Measurements from ENCODE around the gene TBX3. TPM values are rescaled to one million over a fixed set of nuclear protein-coding genes. Genes with fewer than 3 reads are reported as not detected.
A peak's percentile ranks its signal among the peaks of the same experiment; 100 is the strongest.

Gene TBX3
- total RNA-seq, 1 donor from 2014 or later, result 16.3 TPM

GRCh38 chr12:114679452-114679875 lies 4.5 kb downstream of the TBX3 start:
- peaks cover 31% of the 10 kb centered on the region for H3K4me1 Mint-ChIP-seq (ENCODE audit: low read depth)
- H3K4me3 Mint-ChIP-seq (ENCODE audit: low read depth), result peak overlapping the region; percentile 84
- no peaks in the 10 kb centered on the region for H3K9me3 Mint-ChIP-seq (ENCODE audit: low read depth)
- TF ChIP-seq, protein P1, sequence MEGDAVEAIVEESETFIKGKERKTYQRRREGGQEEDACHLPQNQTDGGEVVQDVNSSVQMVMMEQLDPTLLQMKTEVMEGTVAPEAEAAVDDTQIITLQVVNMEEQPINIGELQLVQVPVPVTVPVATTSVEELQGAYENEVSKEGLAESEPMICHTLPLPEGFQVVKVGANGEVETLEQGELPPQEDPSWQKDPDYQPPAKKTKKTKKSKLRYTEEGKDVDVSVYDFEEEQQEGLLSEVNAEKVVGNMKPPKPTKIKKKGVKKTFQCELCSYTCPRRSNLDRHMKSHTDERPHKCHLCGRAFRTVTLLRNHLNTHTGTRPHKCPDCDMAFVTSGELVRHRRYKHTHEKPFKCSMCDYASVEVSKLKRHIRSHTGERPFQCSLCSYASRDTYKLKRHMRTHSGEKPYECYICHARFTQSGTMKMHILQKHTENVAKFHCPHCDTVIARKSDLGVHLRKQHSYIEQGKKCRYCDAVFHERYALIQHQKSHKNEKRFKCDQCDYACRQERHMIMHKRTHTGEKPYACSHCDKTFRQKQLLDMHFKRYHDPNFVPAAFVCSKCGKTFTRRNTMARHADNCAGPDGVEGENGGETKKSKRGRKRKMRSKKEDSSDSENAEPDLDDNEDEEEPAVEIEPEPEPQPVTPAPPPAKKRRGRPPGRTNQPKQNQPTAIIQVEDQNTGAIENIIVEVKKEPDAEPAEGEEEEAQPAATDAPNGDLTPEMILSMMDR (IDR thresholded peaks at IDR 0.05; ENCODE audit: unreplicated experiment), result no peak
- peaks cover 27% of the 10 kb centered on the region for H3K36me3 Mint-ChIP-seq (ENCODE audit: insufficient read depth)
- peaks cover 69% of the 10 kb centered on the region for H3K27me3 Mint-ChIP-seq
- no peak for DNase-seq (ENCODE audit: low spot score, unreplicated experiment)
- no peak overlapping the region for H3K27ac Mint-ChIP-seq

DNA sequence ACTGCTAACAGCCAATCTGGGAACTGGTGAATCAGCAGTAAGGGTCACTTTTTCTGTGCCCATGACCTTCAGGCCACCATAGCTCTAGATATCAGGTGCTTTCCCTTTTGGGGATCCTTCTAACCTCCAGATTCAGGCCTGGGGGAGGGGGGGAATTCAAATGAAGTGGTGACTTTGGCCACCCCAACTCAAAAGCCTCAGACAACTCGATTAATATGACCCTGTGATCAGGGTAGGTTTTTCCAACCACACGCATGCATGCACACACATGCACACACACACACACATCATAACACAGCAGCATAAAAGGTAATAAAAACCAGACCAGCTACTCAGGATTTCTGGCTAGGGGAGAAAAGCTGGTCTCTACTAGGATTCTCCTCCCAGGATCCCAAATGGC lies 5.3 kb downstream of the TBX3 start:
- no peak overlapping the region for H3K27ac Mint-ChIP-seq
- H3K4me1 Mint-ChIP-seq (ENCODE audit: low read depth), result peaks cover 31% of the 10 kb centered on the region
- peaks cover 72% of the 10 kb centered on the region for H3K27me3 Mint-ChIP-seq
- H3K36me3 Mint-ChIP-seq (ENCODE audit: insufficient read depth), result peaks cover 30% of the 10 kb centered on the region
- H3K4me3 Mint-ChIP-seq (ENCODE audit: low read depth), result no peak overlapping the region
- no peaks in the 10 kb centered on the region for H3K9me3 Mint-ChIP-seq (ENCODE audit: low read depth)
- DNase-seq (ENCODE audit: low spot score, unreplicated experiment), result no peak
- TF ChIP-seq, protein P1 (IDR thresholded peaks at IDR 0.05; ENCODE audit: unreplicated experiment), result no peak

DNA sequence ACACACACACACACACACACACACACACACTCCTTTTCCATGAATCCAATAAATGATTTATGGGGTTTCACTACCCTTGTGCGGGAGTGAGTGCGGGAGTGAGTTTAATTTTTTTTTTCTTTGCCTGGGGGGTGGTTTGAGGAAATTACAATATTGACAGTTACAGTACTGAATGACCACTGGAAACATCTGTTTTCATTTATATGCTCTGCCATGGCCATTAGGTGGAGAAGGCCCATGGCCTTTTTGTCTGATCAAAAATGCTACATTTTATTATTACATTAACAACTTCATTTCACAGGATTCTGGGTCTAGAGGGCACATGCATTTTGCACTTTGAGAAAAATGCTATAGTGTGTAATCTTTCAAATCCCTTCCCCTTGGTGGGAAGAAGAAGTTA lies 5.9 kb downstream of the TBX3 start:
- peaks cover 37% of the 10 kb centered on the region for H3K36me3 Mint-ChIP-seq (ENCODE audit: insufficient read depth)
- H3K9me3 Mint-ChIP-seq (ENCODE audit: low read depth), result no peaks in the 10 kb centered on the region
- H3K27me3 Mint-ChIP-seq, result peaks cover 79% of the 10 kb centered on the region
- no peak for DNase-seq (ENCODE audit: low spot score, unreplicated experiment)
- TF ChIP-seq, protein P1 (IDR thresholded peaks at IDR 0.05; ENCODE audit: unreplicated experiment), result no peak
- H3K4me3 Mint-ChIP-seq (ENCODE audit: low read depth), result no peak overlapping the region
- peaks cover 31% of the 10 kb centered on the region for H3K4me1 Mint-ChIP-seq (ENCODE audit: low read depth)
- no peak overlapping the region for H3K27ac Mint-ChIP-seq

DNA sequence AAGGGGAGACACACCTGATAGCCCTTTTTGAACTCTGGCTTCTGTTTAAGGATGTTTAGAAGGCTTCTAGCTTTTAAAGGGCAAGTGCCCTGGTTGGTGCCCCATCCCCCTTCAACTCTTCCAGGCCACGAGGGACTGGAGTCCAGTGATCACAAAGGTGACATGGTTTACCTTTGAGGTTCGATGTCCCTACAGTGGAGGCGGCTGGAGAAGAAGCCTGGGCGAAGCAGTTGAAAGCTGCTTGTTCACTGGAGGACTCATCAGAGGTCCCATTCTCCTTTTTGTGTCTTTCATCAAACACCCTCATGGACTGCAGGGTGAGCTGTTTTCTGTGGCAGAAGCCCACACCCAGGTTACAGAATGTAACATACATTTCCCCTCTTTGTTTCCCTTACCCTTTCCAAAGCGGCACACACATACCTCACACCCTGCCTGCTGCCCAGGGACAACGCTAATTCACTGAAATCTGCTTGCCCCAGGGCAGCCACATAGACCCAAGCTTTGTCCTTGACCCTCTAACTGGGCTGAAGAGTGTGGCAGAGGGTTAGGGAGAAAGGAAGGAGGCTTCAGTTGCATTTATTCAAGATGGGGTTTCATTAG lies 7.7 kb downstream of the TBX3 start:
- Mint-ChIP-seq H3K4me1 (ENCODE audit: low read depth) (peaks cover 18% of the 10 kb centered on the region), H3K36me3 (ENCODE audit: insufficient read depth) (peaks cover 47% of the 10 kb centered on the region), H3K4me3 (ENCODE audit: low read depth) (no peak overlapping the region), H3K27ac (no peak overlapping the region), H3K27me3 (peaks cover 87% of the 10 kb centered on the region), H3K9me3 (ENCODE audit: low read depth) (no peaks in the 10 kb centered on the region)
- DNase-seq (ENCODE audit: low spot score, unreplicated experiment), result no peak
- TF ChIP-seq, protein P1 (IDR thresholded peaks at IDR 0.05; ENCODE audit: unreplicated experiment), result no peak

- no peak overlapping the region for H3K27ac Mint-ChIP-seq
- no peak for DNase-seq (ENCODE audit: low spot score, unreplicated experiment)
- H3K9me3 Mint-ChIP-seq (ENCODE audit: low read depth), result no peaks in the 10 kb centered on the region
- TF ChIP-seq, protein P1 (IDR thresholded peaks at IDR 0.05; ENCODE audit: unreplicated experiment), result no peak
- peaks cover 46% of the 10 kb centered on the region for H3K36me3 Mint-ChIP-seq (ENCODE audit: insufficient read depth)
- no peak overlapping the region for H3K4me3 Mint-ChIP-seq (ENCODE audit: low read depth)
- peaks cover 9% of the 10 kb centered on the region for H3K4me1 Mint-ChIP-seq (ENCODE audit: low read depth)
- H3K27me3 Mint-ChIP-seq, result peaks cover 87% of the 10 kb centered on the region
Observed at GRCh38 chr12:114674251-114675047, 9.5 kb downstream of the TBX3 start.
